ENCODE data around the gene PRDX5.
A peak's percentile ranks its signal among the peaks of the same experiment; 100 is the strongest.

Gene PRDX5

GRCh38 chr11:64334764-64335735 lies 17.1 kb downstream of the PRDX5 start (continued):
- no peak for TF ChIP-seq ZNF768 (tag by site-specific recombination; IDR thresholded peaks at IDR 0.05)
- TF ChIP-seq ZNF341 (tag by site-specific recombination; IDR thresholded peaks at IDR 0.05; ENCODE audit: low read depth), result no peak
- peak; percentile 99 for TF ChIP-seq ZNF121 (tag by site-specific recombination; IDR thresholded peaks at IDR 0.05)
- TF ChIP-seq BCL6B (tag by site-specific recombination; IDR thresholded peaks at IDR 0.05), result no peak
- TF ChIP-seq ZNF76 (tag by site-specific recombination; IDR thresholded peaks at IDR 0.05; ENCODE audit: borderline replicate concordance, low read depth), result no peak
- no peak for TF ChIP-seq ZNF140 (tag by site-specific recombination; IDR thresholded peaks at IDR 0.05)
- no peak for TF ChIP-seq EGR2 (tag by site-specific recombination; IDR thresholded peaks at IDR 0.05; ENCODE audit: low read depth)
- no peak for TF ChIP-seq ZNF654 (tag by site-specific recombination; IDR thresholded peaks at IDR 0.05; ENCODE audit: low read depth)
- TF ChIP-seq ZNF626 (tag by site-specific recombination; IDR thresholded peaks at IDR 0.05), result no peak
- peak; percentile 43; the same call in 1 of the 2 replicates for TF ChIP-seq ZIC2 (tag by site-specific recombination; IDR thresholded peaks at IDR 0.05)
- no peak for TF ChIP-seq ZNF274 (IDR thresholded peaks at IDR 0.05; ENCODE audit: low read length)
- TF ChIP-seq ZNF274 (tag by site-specific recombination; IDR thresholded peaks at IDR 0.05; ENCODE audit: borderline replicate concordance), result no peak
- no peak for TF ChIP-seq ZNF23 (tag by site-specific recombination; IDR thresholded peaks at IDR 0.05; ENCODE audit: borderline replicate concordance)
- no peak for TF ChIP-seq ZNF18 (tag by site-specific recombination; IDR thresholded peaks at IDR 0.05)
- TF ChIP-seq, protein P1, sequence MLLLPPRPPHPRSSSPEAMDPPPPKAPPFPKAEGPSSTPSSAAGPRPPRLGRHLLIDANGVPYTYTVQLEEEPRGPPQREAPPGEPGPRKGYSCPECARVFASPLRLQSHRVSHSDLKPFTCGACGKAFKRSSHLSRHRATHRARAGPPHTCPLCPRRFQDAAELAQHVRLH (tag by site-specific recombination; IDR thresholded peaks at IDR 0.05), result no peak
- no peak for TF ChIP-seq ZNF639 (tag by site-specific recombination; IDR thresholded peaks at IDR 0.05)
- no peak for TF ChIP-seq ZNF473 (tag by site-specific recombination; IDR thresholded peaks at IDR 0.05)
- TF ChIP-seq ZNF791 (tag by site-specific recombination; IDR thresholded peaks at IDR 0.05), result no peak
- TF ChIP-seq, protein P2, sequence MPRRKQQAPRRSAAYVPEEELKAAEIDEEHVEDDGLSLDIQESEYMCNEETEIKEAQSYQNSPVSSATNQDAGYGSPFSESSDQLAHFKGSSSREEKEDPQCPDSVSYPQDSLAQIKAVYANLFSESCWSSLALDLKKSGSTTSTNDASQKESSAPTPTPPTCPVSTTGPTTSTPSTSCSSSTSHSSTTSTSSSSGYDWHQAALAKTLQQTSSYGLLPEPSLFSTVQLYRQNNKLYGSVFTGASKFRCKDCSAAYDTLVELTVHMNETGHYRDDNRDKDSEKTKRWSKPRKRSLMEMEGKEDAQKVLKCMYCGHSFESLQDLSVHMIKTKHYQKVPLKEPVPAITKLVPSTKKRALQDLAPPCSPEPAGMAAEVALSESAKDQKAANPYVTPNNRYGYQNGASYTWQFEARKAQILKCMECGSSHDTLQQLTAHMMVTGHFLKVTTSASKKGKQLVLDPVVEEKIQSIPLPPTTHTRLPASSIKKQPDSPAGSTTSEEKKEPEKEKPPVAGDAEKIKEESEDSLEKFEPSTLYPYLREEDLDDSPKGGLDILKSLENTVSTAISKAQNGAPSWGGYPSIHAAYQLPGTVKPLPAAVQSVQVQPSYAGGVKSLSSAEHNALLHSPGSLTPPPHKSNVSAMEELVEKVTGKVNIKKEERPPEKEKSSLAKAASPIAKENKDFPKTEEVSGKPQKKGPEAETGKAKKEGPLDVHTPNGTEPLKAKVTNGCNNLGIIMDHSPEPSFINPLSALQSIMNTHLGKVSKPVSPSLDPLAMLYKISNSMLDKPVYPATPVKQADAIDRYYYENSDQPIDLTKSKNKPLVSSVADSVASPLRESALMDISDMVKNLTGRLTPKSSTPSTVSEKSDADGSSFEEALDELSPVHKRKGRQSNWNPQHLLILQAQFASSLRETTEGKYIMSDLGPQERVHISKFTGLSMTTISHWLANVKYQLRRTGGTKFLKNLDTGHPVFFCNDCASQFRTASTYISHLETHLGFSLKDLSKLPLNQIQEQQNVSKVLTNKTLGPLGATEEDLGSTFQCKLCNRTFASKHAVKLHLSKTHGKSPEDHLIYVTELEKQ (tag by site-specific recombination; IDR thresholded peaks at IDR 0.05; ENCODE audit: borderline replicate concordance), result peak; percentile 28; the same call in 1 of the 2 replicates
- peak; percentile 72 for TF ChIP-seq GLIS2 (tag by site-specific recombination; IDR thresholded peaks at IDR 0.05)
- 0 out of 2 replicates have a peak, but pooled peaks have one; percentile 23 for TF ChIP-seq WT1 (tag by site-specific recombination; IDR thresholded peaks at IDR 0.05)
- TF ChIP-seq YY2 (tag by site-specific recombination; IDR thresholded peaks at IDR 0.05), result no peak

All from HEK293 (cell line).